ENCODE measurements around the gene SLC6A11. TPM values are rescaled to one million over a fixed set of nuclear protein-coding genes. Genes with fewer than 3 reads are reported as not detected.

The SLC6A11 gene
- total RNA-seq, 1 experiment from 2014 or later = 0.85 TPM

- Mint-ChIP-seq H3K4me1 (no peaks in the 10 kb centered on the region), H3K36me3 (no peaks in the 10 kb centered on the region), H3K27ac (no peak overlapping the region), H3K9me3 (peaks cover 10% of the 10 kb centered on the region), H3K27me3 (ENCODE audit: low read depth) (peaks cover 15% of the 10 kb centered on the region), H3K4me3 (no peak overlapping the region)
- DNase-seq (ENCODE audit: low spot score) (no peak), ATAC-seq (no peak)
- TF ChIP-seq ZNF671 (CRISPR knock-in tag; IDR thresholded peaks at IDR 0.05) (no peak), CBFB (CRISPR knock-in tag; IDR thresholded peaks at IDR 0.05; ENCODE audit: low read depth) (no peak), IRF1 (CRISPR knock-in tag; IDR thresholded peaks at IDR 0.05) (no peak), FOXP1 (CRISPR knock-in tag; IDR thresholded peaks at IDR 0.05; ENCODE audit: borderline replicate concordance) (no peak)
- ChIA-PET POLR2A (no interaction called here), CTCF (interaction anchor here (0.7 to 1.7 kb wide), 2 partner anchors 14 to 290 kb away, joined by 4 to 5 read pairs; no protein-coding TSS in a partner anchor)
Observed at GRCh38 chr3:10770547-10770946, 45.5 kb upstream of the SLC6A11 start.

- H3K4me3 Mint-ChIP-seq = no peak overlapping the region
- ChIA-PET POLR2A (no interaction called here), CTCF (interaction anchor here (0.7 to 2.1 kb wide), 2 partner anchors 15 to 114 kb away, joined by 4 to 9 read pairs; no protein-coding TSS in a partner anchor)
- H3K4me1 Mint-ChIP-seq = no peaks in the 10 kb centered on the region
- TF ChIP-seq MLX (CRISPR knock-in tag; IDR thresholded peaks at IDR 0.05) (no peak), GTF2I (CRISPR knock-in tag; conservative IDR thresholded peaks at IDR 0.05) (no peak), FOXK1 (CRISPR knock-in tag; IDR thresholded peaks at IDR 0.05) (no peak), TEAD1 (CRISPR knock-in tag; IDR thresholded peaks at IDR 0.05) (no peak), IRF2 (CRISPR knock-in tag; IDR thresholded peaks at IDR 0.05; ENCODE audit: borderline replicate concordance, low read depth) (no peak)
- ATAC-seq = no peak
- H3K27ac Mint-ChIP-seq = no peak overlapping the region
- DNase-seq (ENCODE audit: low spot score) = no peak
- no peaks in the 10 kb centered on the region for H3K36me3 Mint-ChIP-seq
- H3K9me3 Mint-ChIP-seq = peaks cover 10% of the 10 kb centered on the region
- peaks cover 20% of the 10 kb centered on the region for H3K27me3 Mint-ChIP-seq (ENCODE audit: low read depth)
Observed at GRCh38 chr3:10770981-10771380, 45.0 kb upstream of the SLC6A11 start.

GRCh38 chr3:10771486-10772270 is 44.4 kb upstream of the SLC6A11 start:
- ChIA-PET CTCF (interaction anchor here (0.9 to 3.3 kb wide), 14 partner anchors 9 to 261 kb away, joined by 3 to 44 read pairs (median 9); no protein-coding TSS in a partner anchor), POLR2A (no interaction called here)
- ATAC-seq = no peak
- no peaks in the 10 kb centered on the region for H3K4me1 Mint-ChIP-seq
- no peaks in the 10 kb centered on the region for H3K36me3 Mint-ChIP-seq
- no peak overlapping the region for H3K27ac Mint-ChIP-seq
- H3K9me3 Mint-ChIP-seq = peaks cover 10% of the 10 kb centered on the region
- peaks cover 22% of the 10 kb centered on the region for H3K27me3 Mint-ChIP-seq (ENCODE audit: low read depth)
- DNase-seq (ENCODE audit: low spot score) = no peak
- H3K4me3 Mint-ChIP-seq = no peak overlapping the region
- TF ChIP-seq ZNF281 (CRISPR knock-in tag; IDR thresholded peaks at IDR 0.05) = no peak
- no peak for TF ChIP-seq ZBTB43 (CRISPR knock-in tag; IDR thresholded peaks at IDR 0.05)
- no peak for TF ChIP-seq USF2 (CRISPR knock-in tag; IDR thresholded peaks at IDR 0.05)
- TF ChIP-seq ZNF423 (CRISPR knock-in tag; IDR thresholded peaks at IDR 0.05) = no peak
- TF ChIP-seq SMAD4 (CRISPR knock-in tag; IDR thresholded peaks at IDR 0.05) = no peak
- TF ChIP-seq ZSCAN18 (CRISPR knock-in tag; IDR thresholded peaks at IDR 0.05) = no peak
- no peak for TF ChIP-seq ZNF121 (CRISPR knock-in tag; IDR thresholded peaks at IDR 0.05)
- TF ChIP-seq NFYB (CRISPR knock-in tag; conservative IDR thresholded peaks at IDR 0.05; ENCODE audit: low read depth) = no peak
- no peak for TF ChIP-seq NR2C2 (CRISPR knock-in tag; IDR thresholded peaks at IDR 0.05)
- TF ChIP-seq CBFB (CRISPR knock-in tag; IDR thresholded peaks at IDR 0.05; ENCODE audit: low read depth) = no peak
- no peak for TF ChIP-seq FOXP1 (CRISPR knock-in tag; IDR thresholded peaks at IDR 0.05; ENCODE audit: borderline replicate concordance)
- TF ChIP-seq ZBTB21 (CRISPR knock-in tag; IDR thresholded peaks at IDR 0.05; ENCODE audit: borderline replicate concordance) = no peak
- no peak for TF ChIP-seq ZNF425 (CRISPR knock-in tag; conservative IDR thresholded peaks at IDR 0.05)
- no peak for TF ChIP-seq ZNF671 (CRISPR knock-in tag; IDR thresholded peaks at IDR 0.05)

Measured in WTC11 (cell line).